Measurements from ENCODE around the gene OGFRL1.

Gene OGFRL1

DNA sequence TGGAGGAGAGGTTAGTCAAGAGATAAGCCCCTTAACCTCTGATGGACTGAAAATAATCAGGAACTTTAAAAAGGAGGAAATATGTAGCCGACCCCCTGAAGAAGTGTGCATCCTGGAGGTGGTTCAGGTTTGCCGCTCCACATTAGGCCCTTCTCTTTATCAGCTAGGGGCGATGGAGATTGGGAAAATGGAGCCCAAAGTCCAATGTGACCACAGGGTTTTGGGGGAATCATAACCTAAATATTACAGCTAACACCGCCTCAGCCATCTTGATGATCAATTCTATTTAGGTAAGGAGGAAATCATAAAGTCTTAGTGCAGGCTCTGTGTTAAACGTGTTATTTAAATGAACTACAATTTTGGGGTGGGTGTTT, 1.2 kb downstream of the OGFRL1 start:
- ChIA-PET CTCF (interaction anchor here (0.7 to 1.4 kb wide), 2 partner anchors 32 to 99 kb away, joined by 3 to 6 read pairs; no protein-coding TSS in a partner anchor), POLR2A (no interaction called here)
- peak overlapping the region; percentile 65 for H3K4me3 ChIP-seq (ENCODE audit: low read depth, low read length)
- no peak for DNase-seq (ENCODE audit: low read depth, low spot score)
- TF ChIP-seq CTCF (IDR thresholded peaks at IDR 0.05; ENCODE audit: insufficient read depth, low read length, missing control alignments): no peak

GRCh38 chr6:71290611-71291010, 2.0 kb downstream of the OGFRL1 start:
- ChIA-PET POLR2A (no interaction called here), CTCF (interaction anchor here (1.1 to 1.4 kb wide), 2 partner anchors 96 to 100 kb away, joined by 4 to 6 read pairs; no protein-coding TSS in a partner anchor)
- TF ChIP-seq CTCF (IDR thresholded peaks at IDR 0.05; ENCODE audit: insufficient read depth, low read length, missing control alignments): no peak
- DNase-seq (ENCODE audit: low read depth, low spot score): no peak
- no peak overlapping the region for H3K4me3 ChIP-seq (ENCODE audit: low read depth, low read length)

DNA sequence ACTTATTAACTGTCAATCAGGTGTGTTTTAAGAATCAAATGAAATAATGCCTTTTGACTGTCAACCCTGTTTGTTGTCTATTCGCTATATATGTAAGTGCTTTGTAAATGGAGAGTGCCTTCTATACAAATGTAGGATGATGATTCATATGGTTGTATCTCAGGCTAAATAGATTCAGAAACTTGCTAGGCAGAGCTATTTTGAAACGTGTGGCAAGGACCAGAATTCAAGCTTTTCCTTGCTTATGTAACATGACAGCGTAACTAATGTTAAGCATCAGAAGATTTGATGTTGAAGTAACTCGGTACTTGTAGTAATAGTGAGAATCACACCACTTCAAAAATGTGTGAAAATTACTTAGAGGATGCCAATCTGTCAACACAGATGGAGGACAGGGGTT, 3.4 kb downstream of the OGFRL1 start:
- POLR2A ChIA-PET: no interaction called here
- TF ChIP-seq CTCF (IDR thresholded peaks at IDR 0.05; ENCODE audit: insufficient read depth, low read length, missing control alignments): no peak
- no peak overlapping the region for H3K4me3 ChIP-seq (ENCODE audit: low read depth, low read length)
- DNase-seq (ENCODE audit: low read depth, low spot score): no peak
- CTCF ChIA-PET: no interaction called here

DNA sequence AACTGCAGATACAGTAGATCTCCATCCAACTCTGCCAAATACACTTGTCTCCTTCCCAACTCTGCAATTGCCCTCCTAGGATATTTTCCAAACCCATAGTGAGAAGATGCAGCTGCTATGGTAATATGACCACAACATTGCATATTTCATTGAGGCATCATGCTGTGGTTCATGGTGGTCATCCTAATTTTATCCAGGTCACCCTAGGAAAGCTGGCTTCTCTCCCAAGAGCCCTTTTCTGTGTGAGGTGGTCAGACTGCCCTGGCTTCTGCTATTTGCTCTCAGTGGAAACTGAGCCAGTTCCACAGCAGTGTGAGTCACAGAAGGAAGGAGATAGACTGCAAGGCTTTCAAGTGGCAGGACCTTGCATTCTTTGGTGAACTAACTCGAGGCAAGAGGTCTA, 5.5 kb downstream of the OGFRL1 start:
- H3K4me3 ChIP-seq (ENCODE audit: low read depth, low read length): no peak overlapping the region
- POLR2A ChIA-PET: no interaction called here
- CTCF ChIA-PET: interaction anchor here (1.0 to 1.1 kb wide), 2 partner anchors 56 to 103 kb away, joined by 3 to 4 read pairs; no protein-coding TSS in a partner anchor
- no peak for TF ChIP-seq CTCF (IDR thresholded peaks at IDR 0.05; ENCODE audit: insufficient read depth, low read length, missing control alignments)
- peak; percentile 36 for DNase-seq (ENCODE audit: low read depth, low spot score)

DNA sequence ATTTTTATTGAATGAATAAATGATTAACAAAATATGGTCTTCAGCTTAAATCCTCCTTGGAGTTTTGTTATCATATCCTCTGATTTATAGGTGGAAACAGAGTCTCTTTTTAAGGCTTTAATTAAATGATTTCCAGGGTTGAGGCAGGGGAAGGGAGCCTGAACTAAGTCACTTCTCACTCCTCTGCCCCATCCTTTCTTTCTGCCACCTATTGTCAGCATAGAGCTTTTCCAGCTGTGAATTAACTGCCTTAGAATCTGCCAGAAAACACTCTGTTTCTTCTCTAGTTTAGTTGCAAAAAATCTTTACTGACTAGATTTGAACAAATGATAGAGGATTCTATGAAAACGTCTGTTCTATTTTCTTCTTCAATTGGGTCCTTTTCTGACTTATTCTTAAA, 9.8 kb downstream of the OGFRL1 start:
- DNase-seq (ENCODE audit: low read depth, low spot score): no peak
- ChIA-PET POLR2A (no interaction called here), CTCF (interaction anchor here (1.2 to 1.3 kb wide), 2 partner anchors 10 to 108 kb away, joined by 4 to 5 read pairs; partner anchors contain the start of gene OGFRL1)
- no peak overlapping the region for H3K4me3 ChIP-seq (ENCODE audit: low read depth, low read length)
- no peak for TF ChIP-seq CTCF (IDR thresholded peaks at IDR 0.05; ENCODE audit: insufficient read depth, low read length, missing control alignments)

GRCh38 chr6:71299541-71300470, 11.2 kb downstream of the OGFRL1 start:
- no peak for DNase-seq (ENCODE audit: low read depth, low spot score)
- POLR2A ChIA-PET: no interaction called here
- CTCF ChIA-PET: no interaction called here
- no peak overlapping the region for H3K4me3 ChIP-seq (ENCODE audit: low read depth, low read length)
- TF ChIP-seq CTCF (IDR thresholded peaks at IDR 0.05; ENCODE audit: insufficient read depth, low read length, missing control alignments): no peak

All from AG04449 (cell line).